Measurements from ENCODE around the gene ELOVL2.

The ELOVL2 gene

GRCh38 chr6:11033825-11034224 lies 10.3 kb downstream of the ELOVL2 start:
- H3K9me2 ChIP-seq (replicated peaks; ENCODE audit: insufficient read depth, low read length) = no peaks in the 10 kb centered on the region
- H3K27me3 ChIP-seq (ENCODE audit: low read length) = no peaks in the 10 kb centered on the region
- no peaks in the 10 kb centered on the region for H3F3A ChIP-seq (ENCODE audit: insufficient read depth)
- no peaks in the 10 kb centered on the region for H3K9me3 ChIP-seq (ENCODE audit: insufficient read depth, low read length)
- H4K20me1 ChIP-seq (ENCODE audit: low read depth, low read length) = no peaks in the 10 kb centered on the region
- H3K27ac ChIP-seq (ENCODE audit: low read depth, low read length) = no peak overlapping the region
- H3K9ac ChIP-seq (ENCODE audit: low read length) = no peak overlapping the region
- H3K4me2 ChIP-seq (ENCODE audit: low read depth, low read length, poor library complexity, severe bottlenecking) = no peak overlapping the region
- no peak overlapping the region for H3K4me3 ChIP-seq (ENCODE audit: insufficient read depth, low read length, poor library complexity, severe bottlenecking)
- H3K36me3 ChIP-seq (ENCODE audit: low read length) = no peaks in the 10 kb centered on the region
- H3K79me2 ChIP-seq (ENCODE audit: insufficient read depth, low read length) = no peaks in the 10 kb centered on the region
- TF ChIP-seq CTCF (IDR thresholded peaks at IDR 0.05; ENCODE audit: insufficient read depth, low read length, poor library complexity, severe bottlenecking) (no peak), EZH2phosphoT487 (conservative IDR thresholded peaks at IDR 0.05; ENCODE audit: low read length) (no peak)
- H2AFZ ChIP-seq (ENCODE audit: low read depth, low read length, severe bottlenecking) = no peak overlapping the region

GRCh38 chr6:11030904-11031303 lies 13.2 kb downstream of the ELOVL2 start:
- TF ChIP-seq CTCF (IDR thresholded peaks at IDR 0.05; ENCODE audit: insufficient read depth, low read length, poor library complexity, severe bottlenecking) = no peak
- no peak for TF ChIP-seq EZH2phosphoT487 (conservative IDR thresholded peaks at IDR 0.05; ENCODE audit: low read length)
- Histone ChIP-seq H3K36me3 (ENCODE audit: low read length) (no peaks in the 10 kb centered on the region), H3K27ac (ENCODE audit: low read depth, low read length) (no peak overlapping the region), H3K4me3 (ENCODE audit: insufficient read depth, low read length, poor library complexity, severe bottlenecking) (no peak overlapping the region), H3K9ac (ENCODE audit: low read length) (no peak overlapping the region), H3F3A (ENCODE audit: insufficient read depth) (no peaks in the 10 kb centered on the region), H2AFZ (ENCODE audit: low read depth, low read length, severe bottlenecking) (no peak overlapping the region), H3K4me2 (ENCODE audit: low read depth, low read length, poor library complexity, severe bottlenecking) (no peak overlapping the region), H4K20me1 (ENCODE audit: low read depth, low read length) (no peaks in the 10 kb centered on the region), H3K9me2 (replicated peaks; ENCODE audit: insufficient read depth, low read length) (no peaks in the 10 kb centered on the region), H3K27me3 (ENCODE audit: low read length) (no peaks in the 10 kb centered on the region), H3K79me2 (ENCODE audit: insufficient read depth, low read length) (no peaks in the 10 kb centered on the region), H3K9me3 (ENCODE audit: insufficient read depth, low read length) (no peaks in the 10 kb centered on the region)

DNA sequence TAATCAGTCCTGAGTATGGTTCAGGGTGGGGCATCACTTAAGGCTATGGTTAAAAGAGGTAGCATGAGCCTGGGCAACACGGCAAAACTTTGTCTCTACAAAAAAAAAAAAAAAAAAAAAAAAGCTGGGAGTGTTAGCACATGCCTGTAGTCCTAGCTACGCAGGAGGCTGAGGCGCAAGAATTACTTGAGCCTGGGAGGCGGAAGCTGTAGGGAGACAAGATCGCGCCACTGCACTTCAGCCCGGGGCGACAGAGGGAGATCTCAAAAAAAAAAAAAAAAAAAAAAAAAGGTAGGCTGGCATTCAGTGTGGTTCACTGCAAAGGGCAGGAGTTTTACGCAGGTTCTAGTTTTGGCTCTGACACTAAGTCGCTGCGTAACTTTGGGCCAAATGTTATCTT lies 15.1 kb downstream of the ELOVL2 start:
- no peak overlapping the region for H3K27ac ChIP-seq (ENCODE audit: low read depth, low read length)
- H3K4me2 ChIP-seq (ENCODE audit: low read depth, low read length, poor library complexity, severe bottlenecking) = no peak overlapping the region
- H4K20me1 ChIP-seq (ENCODE audit: low read depth, low read length) = no peaks in the 10 kb centered on the region
- H3K9me2 ChIP-seq (replicated peaks; ENCODE audit: insufficient read depth, low read length) = no peaks in the 10 kb centered on the region
- no peaks in the 10 kb centered on the region for H3K79me2 ChIP-seq (ENCODE audit: insufficient read depth, low read length)
- H3F3A ChIP-seq (ENCODE audit: insufficient read depth) = no peaks in the 10 kb centered on the region
- no peak overlapping the region for H3K4me3 ChIP-seq (ENCODE audit: insufficient read depth, low read length, poor library complexity, severe bottlenecking)
- no peaks in the 10 kb centered on the region for H3K27me3 ChIP-seq (ENCODE audit: low read length)
- H3K36me3 ChIP-seq (ENCODE audit: low read length) = no peaks in the 10 kb centered on the region
- no peak overlapping the region for H2AFZ ChIP-seq (ENCODE audit: low read depth, low read length, severe bottlenecking)
- H3K9ac ChIP-seq (ENCODE audit: low read length) = no peak overlapping the region
- no peaks in the 10 kb centered on the region for H3K9me3 ChIP-seq (ENCODE audit: insufficient read depth, low read length)
- no peak for TF ChIP-seq CTCF (IDR thresholded peaks at IDR 0.05; ENCODE audit: insufficient read depth, low read length, poor library complexity, severe bottlenecking)
- no peak for TF ChIP-seq EZH2phosphoT487 (conservative IDR thresholded peaks at IDR 0.05; ENCODE audit: low read length)

Data from SU-DHL-6 (cell line).